Calu3 (cell line): ENCODE results near the gene POLD3. TPM values are rescaled to one million over a fixed set of nuclear protein-coding genes. Genes with fewer than 3 reads are reported as not detected.

Experiments
- BruUV-seq: library from RNA; stranded (reverse); fragments of 400-500 nt; replicated peaks from 2 replicates; lab custom pipeline; 2021; lab: Mats Ljungman, UMichigan
- CTCF ChIA-PET: fragments of 300-600 bp; sonication (Branson Sonifier 250); formaldehyde crosslinking; loops from one replicate; lab custom pipeline; 2022; ENCODE audit warnings: antibody characterized with exemption; lab: Charles Lee
- DNase-seq: peaks from one replicate; pipeline ENCODE4 v3.0.0; 2022
- H3K27ac Mint-ChIP-seq: one replicate; pipeline ENCODE4 v1.8.0; 2022; ENCODE audit warnings: mixed read lengths; ENCODE audit not compliant: unreplicated experiment
- H3K27me3 Mint-ChIP-seq: one replicate; pipeline ENCODE4 v1.8.0; 2022; ENCODE audit warnings: mixed read lengths; ENCODE audit not compliant: unreplicated experiment
- H3K36me3 Mint-ChIP-seq: one replicate; pipeline ENCODE4 v1.8.0; 2022; ENCODE audit warnings: mild to moderate bottlenecking, moderate library complexity, mixed read lengths; ENCODE audit not compliant: insufficient read depth, unreplicated experiment
- H3K4me1 Mint-ChIP-seq: one replicate; pipeline ENCODE4 v1.8.0; 2022; ENCODE audit warnings: mild to moderate bottlenecking, low read depth, mixed read lengths; ENCODE audit not compliant: unreplicated experiment
- H3K4me3 Mint-ChIP-seq: one replicate; pipeline ENCODE4 v1.8.0; 2022; ENCODE audit warnings: mild to moderate bottlenecking, low read depth, moderate library complexity, mixed read lengths; ENCODE audit not compliant: unreplicated experiment
- H3K9me3 Mint-ChIP-seq: one replicate; pipeline ENCODE4 v1.8.0; 2022; ENCODE audit warnings: low read depth, mixed read lengths; ENCODE audit not compliant: unreplicated experiment
- intact Hi-C: fragments of 100-400 bp; cut with micrococcal nuclease; formaldehyde crosslinking; loops from one replicate; pipeline ENCODE4 v1.10.0; 2022; ENCODE audit not compliant: unreplicated experiment
- total RNA-seq: library from RNA; stranded (reverse); gene quantifications from 2 replicates; pipeline ENCODE4 v1.2.3, GENCODE V29; 2022
- TF ChIP-seq, protein P1 (sequence below): fragments of 200-600 bp; IDR thresholded peaks from one replicate; pipeline ENCODE4 v1.8.0; 2022; ENCODE audit warnings: antibody characterized with exemption; ENCODE audit not compliant: unreplicated experiment

The POLD3 gene
- total RNA-seq, 1 experiment from 2014 or later, result 25.1 TPM

DNA sequence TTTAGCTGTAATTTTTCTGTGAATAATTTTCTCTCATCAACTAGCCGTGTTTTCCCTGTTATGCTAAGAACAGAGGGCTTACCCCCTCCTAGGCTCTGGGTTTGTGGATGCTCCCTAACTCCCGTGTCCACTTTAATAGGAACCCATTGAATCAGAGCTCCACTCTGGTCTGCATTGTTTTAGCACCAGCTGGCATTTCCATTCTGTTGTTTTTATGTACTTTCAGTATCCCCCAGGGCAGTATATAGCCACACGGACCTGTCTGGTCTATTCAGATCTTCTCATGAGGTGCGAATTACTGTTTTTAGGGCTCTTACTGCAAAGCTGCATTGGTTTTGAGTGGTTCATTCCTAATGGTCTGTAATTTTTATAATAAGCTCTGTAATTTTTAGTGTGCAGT, 16.0 kb downstream of the POLD3 start:
- Mint-ChIP-seq H3K4me1 (no peaks in the 10 kb centered on the region), H3K4me3 (no peak overlapping the region), H3K36me3 (peaks cover 10% of the 10 kb centered on the region), H3K27ac (no peak overlapping the region), H3K9me3 (no peaks in the 10 kb centered on the region), H3K27me3 (no peaks in the 10 kb centered on the region)
- intact Hi-C loops, result no loop called here
- CTCF ChIA-PET, result no interaction called here
- no TSS peak for BruUV-seq
- TF ChIP-seq, protein P1, sequence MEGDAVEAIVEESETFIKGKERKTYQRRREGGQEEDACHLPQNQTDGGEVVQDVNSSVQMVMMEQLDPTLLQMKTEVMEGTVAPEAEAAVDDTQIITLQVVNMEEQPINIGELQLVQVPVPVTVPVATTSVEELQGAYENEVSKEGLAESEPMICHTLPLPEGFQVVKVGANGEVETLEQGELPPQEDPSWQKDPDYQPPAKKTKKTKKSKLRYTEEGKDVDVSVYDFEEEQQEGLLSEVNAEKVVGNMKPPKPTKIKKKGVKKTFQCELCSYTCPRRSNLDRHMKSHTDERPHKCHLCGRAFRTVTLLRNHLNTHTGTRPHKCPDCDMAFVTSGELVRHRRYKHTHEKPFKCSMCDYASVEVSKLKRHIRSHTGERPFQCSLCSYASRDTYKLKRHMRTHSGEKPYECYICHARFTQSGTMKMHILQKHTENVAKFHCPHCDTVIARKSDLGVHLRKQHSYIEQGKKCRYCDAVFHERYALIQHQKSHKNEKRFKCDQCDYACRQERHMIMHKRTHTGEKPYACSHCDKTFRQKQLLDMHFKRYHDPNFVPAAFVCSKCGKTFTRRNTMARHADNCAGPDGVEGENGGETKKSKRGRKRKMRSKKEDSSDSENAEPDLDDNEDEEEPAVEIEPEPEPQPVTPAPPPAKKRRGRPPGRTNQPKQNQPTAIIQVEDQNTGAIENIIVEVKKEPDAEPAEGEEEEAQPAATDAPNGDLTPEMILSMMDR, result no peak
- DNase-seq, result no peak

- no TSS peak for BruUV-seq
- Mint-ChIP-seq H3K4me1 (no peaks in the 10 kb centered on the region), H3K36me3 (peaks cover 10% of the 10 kb centered on the region), H3K9me3 (no peaks in the 10 kb centered on the region), H3K27me3 (no peaks in the 10 kb centered on the region), H3K27ac (no peak overlapping the region), H3K4me3 (no peak overlapping the region)
- CTCF ChIA-PET, result interaction anchor here (0.6 kb wide), 2 partner anchors 138 to 139 kb away, joined by 4 read pairs; no protein-coding TSS in a partner anchor
- TF ChIP-seq, protein P1, result no peak
- no peak for DNase-seq
- intact Hi-C loops, result no loop called here
These were observed 19.0 kb downstream of the POLD3 start for GRCh38 chr11:74611369-74611861.

GRCh38 chr11:74612877-74613276, 20.5 kb downstream of the POLD3 start:
- Mint-ChIP-seq H3K4me1 (no peaks in the 10 kb centered on the region), H3K27me3 (no peaks in the 10 kb centered on the region), H3K9me3 (no peaks in the 10 kb centered on the region), H3K27ac (no peak overlapping the region), H3K36me3 (peaks cover 10% of the 10 kb centered on the region), H3K4me3 (no peak overlapping the region)
- TF ChIP-seq, protein P1, result no peak
- no peak for DNase-seq
- BruUV-seq, result no TSS peak
- intact Hi-C loops, result no loop called here
- CTCF ChIA-PET, result no interaction called here

DNA sequence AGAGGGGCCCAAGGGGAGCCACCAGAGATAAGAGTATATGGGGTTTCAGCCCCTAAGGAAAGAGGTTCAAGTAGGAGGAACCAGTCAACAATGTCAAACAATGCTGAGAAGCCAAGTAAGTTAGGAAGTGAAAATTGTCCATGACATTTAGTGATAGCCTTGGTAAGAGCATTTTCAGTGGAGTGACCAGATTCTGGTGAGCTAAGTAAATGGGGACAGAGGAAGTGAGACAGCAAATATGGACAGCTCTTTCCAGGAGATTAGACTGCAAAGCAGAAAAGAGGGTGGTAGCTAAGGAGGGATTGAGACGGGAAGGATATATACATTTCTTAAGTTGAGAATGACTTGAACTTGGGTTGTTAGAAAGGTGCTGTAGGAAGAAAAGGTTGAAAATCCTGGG, 22.9 kb downstream of the POLD3 start:
- Mint-ChIP-seq H3K36me3 (peaks cover under 1% of the 10 kb centered on the region), H3K27me3 (no peaks in the 10 kb centered on the region), H3K9me3 (no peaks in the 10 kb centered on the region), H3K27ac (no peak overlapping the region), H3K4me1 (no peaks in the 10 kb centered on the region), H3K4me3 (no peak overlapping the region)
- no peak for DNase-seq
- intact Hi-C loops, result loop anchor here (5.0 kb wide), 1 partner anchor 112 kb away; no protein-coding TSS in a partner anchor
- TF ChIP-seq, protein P1, result no peak
- CTCF ChIA-PET, result interaction anchor here (0.9 kb wide), 1 partner anchor 13 kb away, joined by 5 read pairs; no protein-coding TSS in a partner anchor
- no TSS peak for BruUV-seq
